ENCODE measurements around the gene CHORDC1.
"Not testable (repeated sequence)": the region's sequence is repeated elsewhere in the genome, so short reads cannot be mapped to it uniquely, and the experiment has no call there.

The CHORDC1 gene

DNA sequence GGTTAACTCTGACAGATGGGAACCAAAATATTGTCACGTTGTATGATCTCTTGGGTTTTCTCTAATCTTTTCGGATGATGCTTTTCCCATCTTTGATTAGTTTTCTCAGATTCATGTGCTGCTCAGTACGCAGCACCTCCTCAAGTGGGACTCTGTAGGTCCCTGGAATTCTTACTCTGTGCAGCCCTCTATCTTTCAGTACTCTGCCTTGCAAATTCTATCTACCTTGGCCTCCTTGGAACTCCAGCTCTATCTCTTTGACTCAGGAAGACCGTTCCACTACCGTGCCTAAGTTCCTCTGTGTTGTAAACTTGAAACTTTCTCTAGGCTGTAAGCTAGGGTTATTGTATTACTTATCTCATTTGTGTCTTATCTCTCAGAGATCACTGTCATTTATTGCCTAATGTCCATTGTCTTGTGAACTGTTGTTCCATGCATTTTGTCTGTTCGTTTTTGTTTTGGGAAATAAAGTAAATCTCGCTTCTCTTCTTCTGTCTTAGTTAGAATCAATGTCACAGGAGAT is 20.1 kb upstream of the CHORDC1 start:
- Histone ChIP-seq H3K27ac (replicated peaks) (no peak overlapping the region), H3K27me3 (ENCODE audit: insufficient read depth, poor library complexity, severe bottlenecking) (no peaks in the 10 kb centered on the region), H3K4me3 (replicated peaks; ENCODE audit: insufficient read depth, low read length) (no peak overlapping the region)
- TF ChIP-seq, protein P1, sequence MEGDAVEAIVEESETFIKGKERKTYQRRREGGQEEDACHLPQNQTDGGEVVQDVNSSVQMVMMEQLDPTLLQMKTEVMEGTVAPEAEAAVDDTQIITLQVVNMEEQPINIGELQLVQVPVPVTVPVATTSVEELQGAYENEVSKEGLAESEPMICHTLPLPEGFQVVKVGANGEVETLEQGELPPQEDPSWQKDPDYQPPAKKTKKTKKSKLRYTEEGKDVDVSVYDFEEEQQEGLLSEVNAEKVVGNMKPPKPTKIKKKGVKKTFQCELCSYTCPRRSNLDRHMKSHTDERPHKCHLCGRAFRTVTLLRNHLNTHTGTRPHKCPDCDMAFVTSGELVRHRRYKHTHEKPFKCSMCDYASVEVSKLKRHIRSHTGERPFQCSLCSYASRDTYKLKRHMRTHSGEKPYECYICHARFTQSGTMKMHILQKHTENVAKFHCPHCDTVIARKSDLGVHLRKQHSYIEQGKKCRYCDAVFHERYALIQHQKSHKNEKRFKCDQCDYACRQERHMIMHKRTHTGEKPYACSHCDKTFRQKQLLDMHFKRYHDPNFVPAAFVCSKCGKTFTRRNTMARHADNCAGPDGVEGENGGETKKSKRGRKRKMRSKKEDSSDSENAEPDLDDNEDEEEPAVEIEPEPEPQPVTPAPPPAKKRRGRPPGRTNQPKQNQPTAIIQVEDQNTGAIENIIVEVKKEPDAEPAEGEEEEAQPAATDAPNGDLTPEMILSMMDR (IDR thresholded peaks at IDR 0.05; ENCODE audit: insufficient read depth, low read length), result no peak
- TF ChIP-seq GABPA (IDR thresholded peaks at IDR 0.05; ENCODE audit: low read depth) (no peak), SPI1 (IDR thresholded peaks at IDR 0.05; ENCODE audit: borderline replicate concordance, low read depth) (no peak), POLR2AphosphoS5 (IDR thresholded peaks at IDR 0.05; ENCODE audit: low read depth) (no peak)
- TF ChIP-seq, protein P2, sequence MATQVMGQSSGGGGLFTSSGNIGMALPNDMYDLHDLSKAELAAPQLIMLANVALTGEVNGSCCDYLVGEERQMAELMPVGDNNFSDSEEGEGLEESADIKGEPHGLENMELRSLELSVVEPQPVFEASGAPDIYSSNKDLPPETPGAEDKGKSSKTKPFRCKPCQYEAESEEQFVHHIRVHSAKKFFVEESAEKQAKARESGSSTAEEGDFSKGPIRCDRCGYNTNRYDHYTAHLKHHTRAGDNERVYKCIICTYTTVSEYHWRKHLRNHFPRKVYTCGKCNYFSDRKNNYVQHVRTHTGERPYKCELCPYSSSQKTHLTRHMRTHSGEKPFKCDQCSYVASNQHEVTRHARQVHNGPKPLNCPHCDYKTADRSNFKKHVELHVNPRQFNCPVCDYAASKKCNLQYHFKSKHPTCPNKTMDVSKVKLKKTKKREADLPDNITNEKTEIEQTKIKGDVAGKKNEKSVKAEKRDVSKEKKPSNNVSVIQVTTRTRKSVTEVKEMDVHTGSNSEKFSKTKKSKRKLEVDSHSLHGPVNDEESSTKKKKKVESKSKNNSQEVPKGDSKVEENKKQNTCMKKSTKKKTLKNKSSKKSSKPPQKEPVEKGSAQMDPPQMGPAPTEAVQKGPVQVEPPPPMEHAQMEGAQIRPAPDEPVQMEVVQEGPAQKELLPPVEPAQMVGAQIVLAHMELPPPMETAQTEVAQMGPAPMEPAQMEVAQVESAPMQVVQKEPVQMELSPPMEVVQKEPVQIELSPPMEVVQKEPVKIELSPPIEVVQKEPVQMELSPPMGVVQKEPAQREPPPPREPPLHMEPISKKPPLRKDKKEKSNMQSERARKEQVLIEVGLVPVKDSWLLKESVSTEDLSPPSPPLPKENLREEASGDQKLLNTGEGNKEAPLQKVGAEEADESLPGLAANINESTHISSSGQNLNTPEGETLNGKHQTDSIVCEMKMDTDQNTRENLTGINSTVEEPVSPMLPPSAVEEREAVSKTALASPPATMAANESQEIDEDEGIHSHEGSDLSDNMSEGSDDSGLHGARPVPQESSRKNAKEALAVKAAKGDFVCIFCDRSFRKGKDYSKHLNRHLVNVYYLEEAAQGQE (IDR thresholded peaks at IDR 0.05; ENCODE audit: insufficient replicate concordance, low read depth), result no peak
- DNase-seq (ENCODE audit: low read depth in 1 of 2, low spot score in 1 of 2), result no peak

DNA sequence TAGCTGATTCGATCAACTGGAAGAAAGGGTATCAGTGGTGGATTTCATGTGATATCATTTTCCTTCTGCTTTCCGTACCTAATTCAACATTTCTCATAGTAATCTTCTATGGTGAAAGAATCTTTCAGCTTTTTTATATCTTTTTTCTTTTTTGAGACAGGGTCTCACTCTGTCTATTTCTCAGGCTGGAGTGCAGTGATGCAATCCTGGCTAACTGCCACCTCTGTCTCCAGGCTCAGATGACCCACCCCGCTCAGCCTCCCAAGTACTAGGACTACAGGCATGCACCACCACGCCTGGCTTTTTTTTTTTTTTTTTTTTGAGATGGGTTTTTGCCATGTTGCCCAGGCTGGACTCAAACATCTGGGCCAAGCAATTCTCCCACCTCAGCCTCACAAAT is 18.6 kb upstream of the CHORDC1 start:
- DNase-seq (ENCODE audit: low read depth in 1 of 2, low spot score in 1 of 2), result no peak
- Histone ChIP-seq H3K27ac (replicated peaks) (no peak overlapping the region), H3K4me3 (replicated peaks; ENCODE audit: insufficient read depth, low read length) (no peak overlapping the region), H3K27me3 (ENCODE audit: insufficient read depth, poor library complexity, severe bottlenecking) (no peaks in the 10 kb centered on the region)
- no peak for TF ChIP-seq SPI1 (IDR thresholded peaks at IDR 0.05; ENCODE audit: borderline replicate concordance, low read depth)
- TF ChIP-seq, protein P1 (IDR thresholded peaks at IDR 0.05; ENCODE audit: insufficient read depth, low read length), result no peak
- TF ChIP-seq, protein P2 (IDR thresholded peaks at IDR 0.05; ENCODE audit: insufficient replicate concordance, low read depth), result no peak
- no peak for TF ChIP-seq GABPA (IDR thresholded peaks at IDR 0.05; ENCODE audit: low read depth)
- no peak for TF ChIP-seq POLR2AphosphoS5 (IDR thresholded peaks at IDR 0.05; ENCODE audit: low read depth)

DNA sequence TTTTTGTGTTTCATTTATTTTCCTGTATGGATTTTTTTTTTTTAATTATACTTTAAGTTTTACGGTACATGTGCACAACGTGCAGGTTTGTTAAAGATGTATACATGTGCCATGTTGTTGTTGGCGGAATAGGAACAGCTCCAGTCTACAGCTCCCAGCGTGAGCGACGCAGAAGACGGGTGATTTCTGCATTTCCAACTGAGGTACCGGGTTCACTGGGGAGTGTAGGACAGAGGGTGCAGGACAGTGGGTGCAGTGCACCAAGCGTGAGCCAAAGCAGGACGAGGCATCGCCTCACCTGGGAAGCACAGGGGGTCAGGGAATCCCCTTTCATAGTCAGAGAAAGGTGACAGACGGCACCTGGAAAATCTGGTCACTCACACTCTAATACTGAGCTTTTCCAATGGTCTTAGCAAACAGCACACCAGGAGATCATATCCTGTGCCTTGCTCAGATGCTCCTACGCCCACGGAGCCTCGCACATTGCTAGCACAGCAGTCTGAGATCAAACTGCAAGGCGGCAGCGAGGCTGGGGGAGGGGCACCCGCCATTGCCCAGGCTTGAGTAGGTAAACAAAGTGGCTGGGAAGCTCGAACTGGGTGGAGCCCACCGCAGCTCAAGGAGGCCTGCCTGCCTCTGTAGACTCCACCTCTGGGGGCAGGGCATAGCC is 17.3 kb upstream of the CHORDC1 start:
- DNase-seq (ENCODE audit: low read depth in 1 of 2, low spot score in 1 of 2); H3K27ac ChIP-seq (replicated peaks); H3K27me3 ChIP-seq (ENCODE audit: insufficient read depth, poor library complexity, severe bottlenecking); H3K4me3 ChIP-seq (replicated peaks; ENCODE audit: insufficient read depth, low read length): not testable (repeated sequence)

DNA sequence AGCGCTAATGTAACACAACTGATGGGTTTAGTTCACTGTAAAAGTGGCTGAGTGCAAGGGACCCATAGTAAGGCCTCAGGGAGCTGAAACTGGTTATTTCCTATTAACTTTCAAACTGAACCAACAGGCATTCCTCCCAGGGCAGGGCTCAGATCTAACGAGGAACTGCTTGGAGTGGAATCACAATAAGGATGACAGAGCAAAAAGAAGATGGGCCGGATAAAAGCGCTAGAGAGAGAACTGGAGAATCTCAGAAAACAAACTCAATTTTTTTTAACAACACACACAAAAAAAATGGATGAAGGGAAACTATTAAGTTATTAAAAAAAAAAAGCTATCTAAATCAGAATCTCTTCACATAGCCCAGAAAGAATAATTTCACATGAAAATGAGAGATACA is 14.2 kb upstream of the CHORDC1 start:
- DNase-seq (ENCODE audit: low read depth in 1 of 2, low spot score in 1 of 2), result no peak
- Histone ChIP-seq H3K27ac (replicated peaks) (no peak overlapping the region), H3K27me3 (ENCODE audit: insufficient read depth, poor library complexity, severe bottlenecking) (no peaks in the 10 kb centered on the region), H3K4me3 (replicated peaks; ENCODE audit: insufficient read depth, low read length) (no peak overlapping the region)
- TF ChIP-seq, protein P1 (IDR thresholded peaks at IDR 0.05; ENCODE audit: insufficient read depth, low read length), result no peak
- TF ChIP-seq SPI1 (IDR thresholded peaks at IDR 0.05; ENCODE audit: borderline replicate concordance, low read depth) (no peak), GABPA (IDR thresholded peaks at IDR 0.05; ENCODE audit: low read depth) (no peak), POLR2AphosphoS5 (IDR thresholded peaks at IDR 0.05; ENCODE audit: low read depth) (no peak)
- TF ChIP-seq, protein P2 (IDR thresholded peaks at IDR 0.05; ENCODE audit: insufficient replicate concordance, low read depth), result no peak

Data from HL-60 (cell line).